OCI-LY7 (cell line): ENCODE measurements around the gene SLC44A3. TPM values are rescaled to one million over a fixed set of nuclear protein-coding genes. Genes with fewer than 3 reads are reported as not detected.

Experiments used
- BruUV-seq: library from RNA; stranded (reverse); fragments of 400-500 nt; replicated peaks from 2 replicates; lab custom pipeline; 2021; lab: Mats Ljungman, UMichigan
- CTCF ChIA-PET: fragments of 300-600 bp; sonication (Branson Sonifier 250); formaldehyde crosslinking; loops from one replicate; lab custom pipeline; 2022; ENCODE audit warnings: antibody characterized with exemption; ENCODE audit not compliant: unreplicated experiment; lab: Charles Lee
- POLR2A ChIA-PET: fragments of 300-600 bp; sonication (Branson Sonifier 250); formaldehyde crosslinking; loops from one replicate; lab custom pipeline; 2022; ENCODE audit warnings: antibody characterized with exemption; lab: Charles Lee
- DNase-seq: peaks from one replicate; pipeline ENCODE4 v3.0.0-alpha.2; 2015; ENCODE audit warnings: low spot score
- H2AFZ ChIP-seq: fragments of 200-600 bp; sonication (generic), shearing (Covaris generic); 2 replicates; pipeline ENCODE4 v1.6.1; 2014; ENCODE audit warnings: mild to moderate bottlenecking, antibody characterized with exemption, low read length, moderate library complexity
- H3K27ac ChIP-seq: fragments of 200-600 bp; sonication (generic); 2 replicates; pipeline ENCODE4 v1.5.1; 2014; ENCODE audit warnings: mixed run types, low read depth, mild to moderate bottlenecking, moderate library complexity, low read length, inconsistent platforms; ENCODE audit not compliant: poor library complexity, severe bottlenecking
- H3K36me3 ChIP-seq: fragments of 200-600 bp; sonication (generic); 2 replicates; pipeline ENCODE4 v1.6.1; 2014; ENCODE audit warnings: mild to moderate bottlenecking, antibody characterized with exemption, low read length, moderate library complexity, mixed read lengths; ENCODE audit not compliant: insufficient read depth
- H3K4me1 ChIP-seq: fragments of 200-600 bp; sonication (generic); 2 replicates; pipeline ENCODE4 v1.5.1; 2014; ENCODE audit warnings: mild to moderate bottlenecking, low read length; ENCODE audit not compliant: insufficient read depth, poor library complexity, severe bottlenecking
- H3K4me2 ChIP-seq: fragments of 200-600 bp; sonication (generic); 2 replicates; pipeline ENCODE4 v1.6.1; 2014; ENCODE audit warnings: mild to moderate bottlenecking, low read length
- H3K4me3 ChIP-seq: fragments of 200-600 bp; sonication (generic); 2 replicates; pipeline ENCODE4 v1.5.1; 2014; ENCODE audit warnings: mild to moderate bottlenecking, low read depth, low read length; ENCODE audit not compliant: poor library complexity, severe bottlenecking
- H3K79me2 ChIP-seq: fragments of 200-600 bp; sonication (generic); 2 replicates; pipeline ENCODE4 v1.6.1; 2016; ENCODE audit warnings: low read depth, mild to moderate bottlenecking, low read length, moderate library complexity, mixed read lengths; ENCODE audit not compliant: insufficient read depth
- H3K9me2 ChIP-seq: fragments of 200-600 bp; sonication (generic); 2 replicates; pipeline ENCODE4 v1.6.1; 2016; ENCODE audit warnings: mild to moderate bottlenecking, low read length, mixed read lengths; ENCODE audit not compliant: insufficient read depth
- H3K9me3 ChIP-seq: fragments of 200-600 bp; sonication (generic); 2 replicates; pipeline ENCODE4 v1.6.1; 2014; ENCODE audit warnings: mild to moderate bottlenecking, mixed run types, low read length, mixed read lengths
- H4K20me1 ChIP-seq: fragments of 200-600 bp; sonication (generic); 2 replicates; pipeline ENCODE4 v1.6.1; 2014; ENCODE audit warnings: mild to moderate bottlenecking, antibody characterized with exemption, low read length, moderate library complexity, mixed read lengths; ENCODE audit not compliant: insufficient read depth
- EZH2phosphoT487 ChIP-seq: fragments of 200-600 bp; sonication (generic); IDR thresholded peaks from 2 replicates; pipeline ENCODE4 v1.6.1; 2018; ENCODE audit warnings: low read depth, borderline replicate concordance, mild to moderate bottlenecking, mixed run types, antibody characterized with exemption, low read length, moderate library complexity, mixed read lengths
- intact Hi-C: fragments of 100-400 bp; cut with micrococcal nuclease; formaldehyde crosslinking; loops from one replicate; pipeline ENCODE4 v1.10.0; 2022; ENCODE audit not compliant: unreplicated experiment
- total RNA-seq, 2 experiments: library from RNA; depleted of rRNA in 1 of 2; stranded (reverse); fragments of >200 nt in 1 of 2; shearing (Covaris generic) in 1 of 2; gene quantifications; 2 replicates each; pipeline ENCODE4 v1.2.3, GENCODE V29; 2014 to 2022
- TF ChIP-seq, protein P1 (sequence below): fragments of 200-600 bp; sonication (generic); conservative IDR thresholded peaks from 2 replicates; pipeline ENCODE4 v1.5.1; 2014; ENCODE audit warnings: mild to moderate bottlenecking, antibody characterized with exemption, low read length, moderate library complexity, mixed read lengths

Gene SLC44A3
- total RNA-seq, 2 experiments from 2014 or later: not detected

DNA sequence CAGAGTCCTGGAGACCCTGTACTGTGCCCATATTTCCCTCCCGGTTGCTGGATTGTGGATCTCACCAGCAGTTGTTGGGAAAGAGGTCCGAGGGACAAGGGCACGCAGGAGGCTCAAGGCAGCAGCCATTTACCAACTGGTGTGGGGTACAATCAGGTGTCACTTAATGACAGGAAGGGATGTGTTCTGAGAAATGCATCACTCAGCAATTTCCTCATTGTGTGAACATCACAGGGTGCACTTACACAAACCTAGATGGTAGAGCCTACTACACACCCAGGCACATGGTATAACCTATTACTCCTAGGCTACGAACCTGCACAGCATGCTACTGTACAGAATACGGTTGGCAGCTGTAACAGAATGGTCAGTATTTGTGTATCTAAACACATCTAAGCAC is 20.7 kb downstream of the SLC44A3 start:
- Histone ChIP-seq H3K4me2 (no peak overlapping the region), H3K9me3 (no peaks in the 10 kb centered on the region), H3K27ac (no peak overlapping the region), H3K9me2 (no peaks in the 10 kb centered on the region), H2AFZ (no peak overlapping the region), H3K79me2 (no peaks in the 10 kb centered on the region), H3K36me3 (no peaks in the 10 kb centered on the region), H3K4me1 (no peaks in the 10 kb centered on the region), H3K4me3 (no peak overlapping the region), H4K20me1 (no peaks in the 10 kb centered on the region)
- TF ChIP-seq, protein P1, sequence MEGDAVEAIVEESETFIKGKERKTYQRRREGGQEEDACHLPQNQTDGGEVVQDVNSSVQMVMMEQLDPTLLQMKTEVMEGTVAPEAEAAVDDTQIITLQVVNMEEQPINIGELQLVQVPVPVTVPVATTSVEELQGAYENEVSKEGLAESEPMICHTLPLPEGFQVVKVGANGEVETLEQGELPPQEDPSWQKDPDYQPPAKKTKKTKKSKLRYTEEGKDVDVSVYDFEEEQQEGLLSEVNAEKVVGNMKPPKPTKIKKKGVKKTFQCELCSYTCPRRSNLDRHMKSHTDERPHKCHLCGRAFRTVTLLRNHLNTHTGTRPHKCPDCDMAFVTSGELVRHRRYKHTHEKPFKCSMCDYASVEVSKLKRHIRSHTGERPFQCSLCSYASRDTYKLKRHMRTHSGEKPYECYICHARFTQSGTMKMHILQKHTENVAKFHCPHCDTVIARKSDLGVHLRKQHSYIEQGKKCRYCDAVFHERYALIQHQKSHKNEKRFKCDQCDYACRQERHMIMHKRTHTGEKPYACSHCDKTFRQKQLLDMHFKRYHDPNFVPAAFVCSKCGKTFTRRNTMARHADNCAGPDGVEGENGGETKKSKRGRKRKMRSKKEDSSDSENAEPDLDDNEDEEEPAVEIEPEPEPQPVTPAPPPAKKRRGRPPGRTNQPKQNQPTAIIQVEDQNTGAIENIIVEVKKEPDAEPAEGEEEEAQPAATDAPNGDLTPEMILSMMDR: no peak
- TF ChIP-seq EZH2phosphoT487: no peak
- ChIA-PET POLR2A (interaction anchor here (0.7 kb wide), 1 partner anchor 789 kb away, joined by 3 read pairs; no protein-coding TSS in a partner anchor), CTCF (no interaction called here)
- no peak for DNase-seq
- BruUV-seq: no TSS peak
- intact Hi-C loops: no loop called here

DNA sequence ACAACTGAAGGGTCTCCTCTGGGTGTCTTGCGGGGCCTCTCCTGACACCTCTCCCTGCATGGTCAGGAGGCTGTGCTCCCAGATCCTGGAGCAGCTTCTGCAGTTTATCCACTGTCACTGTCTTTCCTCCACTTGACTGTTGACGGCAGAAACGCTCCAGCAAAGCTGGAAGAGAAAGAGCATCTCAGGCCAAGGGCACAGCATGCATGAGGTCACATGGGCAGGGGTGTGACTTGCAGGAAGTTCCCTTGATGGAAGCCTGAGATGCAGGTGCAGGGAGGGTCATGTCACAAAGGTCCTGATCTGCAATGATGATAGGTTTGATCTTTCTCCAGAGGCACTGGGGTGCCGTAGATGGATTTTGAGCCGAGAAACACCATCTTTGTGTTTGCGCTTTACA is 23.3 kb downstream of the SLC44A3 start:
- Histone ChIP-seq H3K27ac (no peak overlapping the region), H3K36me3 (no peaks in the 10 kb centered on the region), H2AFZ (no peak overlapping the region), H3K9me3 (no peaks in the 10 kb centered on the region), H3K4me3 (no peak overlapping the region), H3K79me2 (no peaks in the 10 kb centered on the region), H3K9me2 (no peaks in the 10 kb centered on the region), H3K4me1 (no peaks in the 10 kb centered on the region), H3K4me2 (no peak overlapping the region), H4K20me1 (no peaks in the 10 kb centered on the region)
- ChIA-PET CTCF (no interaction called here), POLR2A (no interaction called here)
- no peak for DNase-seq
- BruUV-seq: no TSS peak
- intact Hi-C loops: no loop called here
- TF ChIP-seq, protein P1: no peak
- no peak for TF ChIP-seq EZH2phosphoT487

DNA sequence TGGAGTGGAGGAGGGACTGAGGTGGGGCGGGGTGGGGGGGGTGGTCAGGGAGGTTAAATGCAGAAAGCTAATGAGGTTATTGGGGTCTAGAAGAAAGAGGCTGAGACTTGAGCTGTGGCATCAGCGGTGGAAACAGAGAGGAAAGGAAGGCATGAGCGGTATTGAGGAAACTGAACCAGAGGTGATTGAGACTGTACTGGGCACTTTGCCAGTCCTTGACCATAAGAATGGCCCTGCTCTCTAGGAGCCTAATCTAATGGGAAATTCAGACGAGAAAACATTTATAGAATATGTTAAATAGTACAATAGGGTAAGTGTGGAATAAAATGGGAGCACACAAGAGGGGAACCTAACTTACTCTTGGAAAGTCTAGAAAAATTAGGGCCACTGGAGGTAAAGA is 23.7 kb downstream of the SLC44A3 start:
- H4K20me1 ChIP-seq: no peaks in the 10 kb centered on the region
- no peak for DNase-seq
- no peak overlapping the region for H2AFZ ChIP-seq
- H3K9me3 ChIP-seq: no peaks in the 10 kb centered on the region
- H3K4me3 ChIP-seq: no peak overlapping the region
- H3K9me2 ChIP-seq: no peaks in the 10 kb centered on the region
- TF ChIP-seq, protein P1: no peak
- no peak for TF ChIP-seq EZH2phosphoT487
- no peak overlapping the region for H3K27ac ChIP-seq
- H3K4me2 ChIP-seq: no peak overlapping the region
- no peaks in the 10 kb centered on the region for H3K79me2 ChIP-seq
- BruUV-seq: no TSS peak
- ChIA-PET POLR2A (interaction anchor here (0.6 kb wide), 1 partner anchor 197 kb away, joined by 3 read pairs; no protein-coding TSS in a partner anchor), CTCF (no interaction called here)
- no peaks in the 10 kb centered on the region for H3K36me3 ChIP-seq
- no peaks in the 10 kb centered on the region for H3K4me1 ChIP-seq
- intact Hi-C loops: no loop called here
